GM13976 (cell line): ENCODE measurements around the gene ITPR3.

Experiments
- DNase-seq: peaks from one replicate; pipeline ENCODE4 v3.0.0; 2012; ENCODE audit warnings: low spot score
- CTCF ChIP-seq: IDR thresholded peaks from 2 replicates; pipeline ENCODE4 v1.5.1; 2012; ENCODE audit warnings: borderline replicate concordance, mild to moderate bottlenecking; ENCODE audit not compliant: insufficient read depth; ENCODE audit errors: extremely low read depth, missing control alignments, control extremely low read depth
- in situ Hi-C: fragments of 300-500 bp; cut with MboI; formaldehyde crosslinking; loops from one replicate; pipeline ENCODE4 v1.12.0; 2022; ENCODE audit warnings: low sequenced_read_pairs, mixed read lengths, inconsistent platforms; ENCODE audit not compliant: unreplicated experiment

Gene ITPR3

DNA sequence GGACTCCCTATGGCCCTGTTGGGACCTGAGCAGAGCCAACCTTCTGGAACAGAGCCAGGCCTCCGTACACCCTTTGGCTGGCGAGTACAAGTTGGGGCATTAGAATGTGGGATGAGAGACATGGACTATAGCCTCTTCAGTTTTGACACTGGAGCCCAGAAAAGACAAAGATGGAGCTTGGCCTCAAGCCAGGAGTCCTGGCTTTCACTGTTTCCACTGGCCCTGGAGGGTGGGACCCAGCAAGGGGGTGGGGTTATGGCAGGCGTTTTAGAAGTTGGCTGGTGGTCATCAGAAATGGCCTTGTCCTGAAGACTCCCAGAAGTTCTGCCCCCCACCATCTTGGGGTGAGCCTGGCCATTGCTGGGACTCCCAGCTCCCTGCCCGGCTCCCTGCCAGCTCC is 21.8 kb downstream of the ITPR3 start:
- no peak for DNase-seq
- TF ChIP-seq CTCF = no peak
- in situ Hi-C loops = no loop called here

GRCh38 chr6:33651403-33651802 is 30.3 kb downstream of the ITPR3 start:
- DNase-seq = no peak
- in situ Hi-C loops = no loop called here
- TF ChIP-seq CTCF = no peak

GRCh38 chr6:33652002-33652401 is 30.9 kb downstream of the ITPR3 start:
- no peak for DNase-seq
- TF ChIP-seq CTCF = no peak
- in situ Hi-C loops = no loop called here

DNA sequence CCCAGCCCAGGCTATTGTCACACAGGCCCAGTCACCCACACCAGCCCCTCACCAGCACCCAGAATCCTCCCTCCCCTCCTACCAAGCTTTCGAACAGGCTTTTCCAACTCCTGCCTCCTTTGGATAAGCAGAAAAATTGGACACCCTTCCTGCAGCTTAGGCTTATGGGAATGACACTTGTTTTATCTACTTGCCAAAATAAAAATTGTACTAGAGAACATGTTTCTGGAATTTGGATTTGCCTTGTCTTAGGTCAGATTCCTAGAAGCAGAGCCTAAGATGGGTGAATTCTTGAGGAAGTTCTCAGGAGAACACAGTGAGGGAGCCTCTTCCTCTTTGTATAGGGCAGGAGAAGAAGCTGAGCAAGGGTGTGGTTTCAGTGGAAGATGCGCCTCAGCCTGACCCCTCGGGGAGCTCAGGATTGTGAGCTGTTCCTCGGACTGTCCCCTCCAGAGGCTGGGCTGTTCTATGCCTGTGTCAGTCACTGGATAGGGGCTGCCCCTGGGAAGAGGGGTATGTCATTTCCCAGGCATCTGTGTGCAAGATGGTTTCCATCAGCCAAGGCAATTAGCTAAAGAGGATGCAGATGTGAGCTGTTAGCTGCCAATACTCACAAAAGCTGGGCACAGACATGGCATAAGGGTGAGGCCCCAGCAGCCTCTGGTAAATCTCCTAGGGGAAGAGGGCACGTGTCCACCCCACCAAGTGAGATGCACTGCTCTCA is 33.9 kb downstream of the ITPR3 start:
- TF ChIP-seq CTCF = no peak
- no peak for DNase-seq
- in situ Hi-C loops = no loop called here

- no peak for DNase-seq
- in situ Hi-C loops = no loop called here
- no peak for TF ChIP-seq CTCF
Measured at GRCh38 chr6:33656844-33657243, 35.7 kb downstream of the ITPR3 start.

DNA sequence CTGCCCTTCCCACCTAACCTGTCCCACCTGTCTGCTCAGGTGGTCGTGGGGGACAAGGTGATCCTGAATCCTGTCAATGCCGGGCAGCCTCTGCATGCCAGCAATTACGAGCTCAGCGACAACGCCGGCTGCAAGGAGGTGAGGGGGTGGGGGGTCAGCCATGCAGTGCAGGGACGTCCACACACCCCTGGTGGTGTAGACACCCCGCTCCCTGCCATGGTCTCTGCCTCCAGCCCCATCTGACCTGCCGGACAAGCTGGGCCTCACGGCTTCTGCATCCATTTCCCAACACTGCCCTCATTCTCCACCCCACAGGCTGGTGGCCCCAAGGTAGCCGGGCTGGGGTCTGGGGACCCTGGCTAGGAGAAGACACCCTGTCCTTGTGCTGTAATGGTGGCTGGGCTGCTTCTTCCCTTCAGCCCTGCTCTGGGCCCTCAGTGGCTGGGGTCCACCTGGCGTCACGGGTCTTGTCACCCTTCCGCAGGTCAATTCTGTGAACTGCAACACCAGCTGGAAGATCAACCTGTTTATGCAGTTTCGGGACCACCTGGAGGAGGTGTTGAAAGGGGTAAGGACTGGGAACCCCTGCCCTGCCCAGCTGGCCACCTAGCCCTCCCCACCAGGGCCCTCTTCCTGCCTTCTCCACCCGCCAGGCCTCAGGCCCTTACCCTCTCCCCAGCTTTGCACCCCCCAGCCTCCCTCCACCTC is 38.0 kb downstream of the ITPR3 start:
- in situ Hi-C loops = no loop called here
- no peak for DNase-seq
- no peak for TF ChIP-seq CTCF
